Dermis microvascular lymphatic vessel endothelial cell (primary cell): Measurements from ENCODE around the gene AGER. TPM values are rescaled to one million over a fixed set of nuclear protein-coding genes. Genes with fewer than 3 reads are reported as not detected.
"Not testable (repeated sequence)": the region's sequence is repeated elsewhere in the genome, so short reads cannot be mapped to it uniquely, and the experiment has no call there.

ENCODE experiments used
- DNase-seq, 2 donors: peaks; one replicate each; pipeline versions ENCODE4 v3.0.0 to v3.0.0-alpha.2; 2010; ENCODE audit warnings: low read depth in 2 of 2
- total RNA-seq: library from RNA; depleted of rRNA; stranded (reverse); fragments of >200 nt; gene quantifications from 2 replicates; pipeline ENCODE4 v1.2.1, GENCODE V29; 2014

Gene AGER
- 0.38 and 0.39 TPM in 2 replicates for total RNA-seq

- DNase-seq, result no peak
Observed at GRCh38 chr6:32184084-32184640, at the start of gene AGER. Gene AGER (minus strand): TSS chr6:32184253. CDS start chr6:32184222, 31 bp downstream.

GRCh38 chr6:32226434-32226833 is 42.4 kb upstream of the AGER start:
- DNase-seq, result no peak

- no peak for DNase-seq
Observed at GRCh38 chr6:32224696-32225095, 40.6 kb upstream of the AGER start.

GRCh38 chr6:32223258-32224235 is 39.5 kb upstream of the AGER start, which contains the start of gene NOTCH4:
Gene NOTCH4 (minus strand): TSS chr6:32224067. CDS start chr6:32223928, 139 bp downstream.
- peak in 1 of 2 donors; percentile 46 for DNase-seq

GRCh38 chr6:32222333-32223230 is 38.5 kb upstream of the AGER start:
- peak in 1 of 2 donors; percentile 11 for DNase-seq

GRCh38 chr6:32220021-32220420 is 36.0 kb upstream of the AGER start:
- no peak for DNase-seq

GRCh38 chr6:32218167-32218566 is 34.1 kb upstream of the AGER start:
- DNase-seq, result no peak

GRCh38 chr6:32216998-32217397 is 32.9 kb upstream of the AGER start:
- DNase-seq, result no peak

GRCh38 chr6:32216285-32216684 is 32.2 kb upstream of the AGER start:
- no peak for DNase-seq

GRCh38 chr6:32215617-32216016 is 31.6 kb upstream of the AGER start:
- no peak for DNase-seq

GRCh38 chr6:32214126-32214525 is 30.1 kb upstream of the AGER start:
- no peak for DNase-seq

- DNase-seq, result no peak
Observed at GRCh38 chr6:32213649-32214048, 29.6 kb upstream of the AGER start.

GRCh38 chr6:32212076-32212760 is 28.2 kb upstream of the AGER start:
- DNase-seq, result no peak

GRCh38 chr6:32211432-32211831 is 27.4 kb upstream of the AGER start:
- DNase-seq, result not testable (repeated sequence)

GRCh38 chr6:32210191-32210601 is 26.1 kb upstream of the AGER start:
- no peak for DNase-seq

GRCh38 chr6:32208996-32209395 is 24.9 kb upstream of the AGER start:
- no peak for DNase-seq

GRCh38 chr6:32204268-32204715 is 20.2 kb upstream of the AGER start:
- no peak for DNase-seq

- DNase-seq, result no peak
Observed at GRCh38 chr6:32203426-32204267, 19.6 kb upstream of the AGER start.

- no peak for DNase-seq
Observed at GRCh38 chr6:32202186-32202585, 18.1 kb upstream of the AGER start.
